HG02840 (cell line): ENCODE measurements around the gene URI1.
"Not testable (repeated sequence)": the region's sequence is repeated elsewhere in the genome, so short reads cannot be mapped to it uniquely, and the experiment has no call there.

Source experiments
- ATAC-seq: cut with Tn5 transposase; IDR thresholded peaks from one replicate; pipeline ENCODE4 v1.9.1; 2021; ENCODE audit warnings: mild to moderate bottlenecking, moderate library complexity, moderate number of reproducible peaks; ENCODE audit not compliant: unreplicated experiment, low FRiP score

The URI1 gene

DNA sequence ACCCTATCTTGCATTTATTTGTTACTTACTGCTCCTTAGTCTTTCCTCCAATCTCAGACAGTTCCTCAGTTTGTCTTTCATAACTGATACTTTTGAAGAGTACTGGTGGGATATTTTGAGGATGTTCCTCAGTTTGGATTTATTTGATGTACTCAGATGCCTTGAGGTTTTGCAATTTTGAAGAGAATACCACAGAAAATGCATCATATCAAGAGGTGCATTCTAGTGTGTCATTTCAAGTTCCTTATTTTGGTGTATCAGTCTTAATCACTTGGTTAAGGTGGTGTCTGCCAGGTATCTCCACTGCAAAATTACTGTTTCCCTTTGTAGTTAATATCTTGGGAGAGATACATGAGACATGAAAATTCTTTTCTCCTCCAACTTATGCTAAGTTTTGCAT lies 75.1 kb downstream of the URI1 start:
- ATAC-seq, result peak; percentile 54

DNA sequence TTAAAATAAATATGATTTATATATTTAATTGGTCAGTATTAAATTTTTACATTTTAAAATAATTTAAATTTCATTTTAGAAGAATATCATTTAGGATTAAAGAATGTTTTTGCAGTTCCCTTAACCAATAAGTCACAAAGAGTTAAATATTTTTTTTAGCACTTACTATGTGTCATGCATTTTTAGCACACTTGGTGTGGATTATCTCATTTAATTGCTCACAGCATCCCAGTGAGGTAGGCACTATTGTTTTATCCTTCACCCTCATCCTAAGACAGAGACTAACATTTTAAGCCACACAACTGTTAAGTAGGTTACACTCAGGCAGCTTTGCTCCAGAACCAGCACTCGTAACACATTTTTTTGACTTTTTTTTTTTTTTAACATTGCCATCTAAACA lies 78.2 kb downstream of the URI1 start:
- no peak for ATAC-seq

DNA sequence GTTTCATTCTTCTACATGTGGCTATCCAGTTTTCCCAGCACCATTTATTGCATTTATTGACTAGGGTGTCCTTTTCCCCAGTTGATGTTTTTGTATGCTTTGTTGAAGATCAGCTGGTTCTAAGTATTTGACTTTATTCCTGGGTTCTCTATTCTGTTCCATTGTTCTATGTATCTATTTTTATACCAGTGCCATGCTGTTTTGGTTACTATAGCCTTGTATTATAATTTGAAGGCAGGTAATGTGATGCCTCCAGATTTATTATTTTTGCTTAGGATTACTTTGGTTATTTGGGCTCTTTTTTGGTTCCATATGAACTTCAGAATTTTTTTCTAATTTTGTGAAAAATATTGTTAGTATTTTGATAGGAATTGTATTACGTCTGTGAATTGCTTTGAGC lies 80.6 kb downstream of the URI1 start:
- ATAC-seq, result no peak

DNA sequence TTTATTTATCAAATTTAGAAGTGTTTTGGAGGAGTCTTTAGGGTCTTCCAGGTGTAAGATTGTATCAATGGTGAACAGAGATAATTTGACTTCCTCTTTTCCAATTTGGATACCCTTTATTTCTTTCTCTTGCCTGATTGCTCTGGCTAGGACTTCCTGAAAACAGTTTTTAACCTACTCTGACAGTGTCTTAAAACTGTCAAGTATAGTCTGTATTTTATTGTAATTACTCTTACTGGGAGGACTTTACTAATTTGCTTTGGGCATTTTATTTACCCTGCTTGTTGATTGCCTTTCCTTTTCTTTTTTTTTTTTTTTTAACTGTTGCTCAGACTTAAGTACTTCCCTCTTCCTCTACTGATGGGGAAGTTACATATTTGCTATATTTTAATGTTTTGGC lies 81.3 kb downstream of the URI1 start:
- ATAC-seq, result no peak

DNA sequence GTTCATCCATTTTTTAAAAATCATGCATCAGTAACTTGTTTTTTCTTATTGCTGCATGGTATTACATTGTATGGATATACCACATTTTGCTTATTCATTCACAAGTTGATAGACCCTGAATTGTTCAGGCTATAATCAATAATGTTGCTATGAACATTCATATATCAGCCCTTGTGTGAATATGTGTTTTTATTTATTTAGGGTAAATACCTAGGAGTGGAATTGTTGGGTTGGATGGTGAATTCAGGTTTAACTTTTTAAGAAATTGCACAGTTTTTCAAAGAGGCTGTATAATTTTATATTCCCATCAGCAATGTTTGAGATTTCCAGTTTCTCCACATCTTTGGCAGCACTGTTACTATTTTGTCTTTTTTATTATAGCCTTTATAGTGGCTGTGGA lies 82.1 kb downstream of the URI1 start:
- no peak for ATAC-seq

DNA sequence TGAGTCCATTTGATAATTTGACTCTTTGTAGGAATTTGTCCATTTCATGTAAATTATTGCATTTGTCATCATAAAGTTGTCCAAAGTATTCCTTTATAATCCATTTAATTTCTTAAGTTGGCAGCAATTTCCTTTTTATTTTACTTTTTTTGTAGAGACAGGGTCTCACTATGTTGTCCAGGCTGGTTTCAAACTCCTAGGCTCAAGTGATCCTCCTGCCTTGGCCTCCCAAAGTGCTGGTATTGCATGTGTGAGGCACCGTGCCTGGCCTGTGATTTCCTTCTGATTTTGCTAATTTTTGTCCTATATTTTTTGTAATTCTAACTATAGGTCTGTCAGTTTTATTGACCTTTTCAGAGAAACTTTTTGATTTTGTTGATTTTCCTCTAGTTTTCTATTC lies 84.9 kb downstream of the URI1 start:
- no peak for ATAC-seq

DNA sequence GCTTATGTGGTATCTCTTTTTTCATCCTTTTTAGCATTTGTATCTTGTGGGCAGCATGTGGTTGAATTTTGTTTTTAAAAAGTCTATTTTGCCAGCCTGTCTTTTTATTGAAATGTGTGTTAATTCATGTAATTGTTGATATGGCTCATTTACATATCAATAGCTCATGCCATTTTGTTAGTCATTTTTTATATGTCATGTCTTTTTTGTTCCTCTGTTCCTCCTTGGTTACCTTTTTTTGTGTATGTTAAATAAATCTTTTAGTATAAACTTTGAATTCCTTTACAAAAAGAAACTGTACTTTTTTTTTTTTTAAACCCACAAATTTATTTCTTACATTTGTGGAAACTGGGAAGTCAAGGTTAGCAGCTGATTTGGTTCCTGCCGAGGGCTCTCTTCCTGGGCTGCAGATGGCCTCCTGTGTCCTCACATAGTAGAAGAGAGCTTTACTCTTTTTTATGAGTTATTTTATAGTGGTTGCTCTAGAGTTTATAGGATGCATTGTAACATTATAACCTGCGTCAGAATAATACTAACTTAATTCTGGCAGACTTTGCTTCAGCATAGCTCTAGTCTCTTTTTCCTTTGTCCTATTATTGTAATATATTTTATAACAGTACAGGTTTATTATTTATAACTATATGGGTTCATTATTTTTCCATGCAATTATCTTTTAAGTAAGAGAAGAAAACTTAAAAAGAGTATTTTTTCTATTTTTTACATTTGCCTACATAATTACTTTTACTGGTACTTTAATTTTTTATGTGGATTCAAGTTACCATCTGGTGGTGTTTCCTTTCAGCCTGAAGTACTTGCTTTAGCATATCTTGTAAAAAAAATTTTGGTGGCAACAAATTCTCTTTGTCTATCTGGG lies 86.3 kb downstream of the URI1 start:
- no peak for ATAC-seq

DNA sequence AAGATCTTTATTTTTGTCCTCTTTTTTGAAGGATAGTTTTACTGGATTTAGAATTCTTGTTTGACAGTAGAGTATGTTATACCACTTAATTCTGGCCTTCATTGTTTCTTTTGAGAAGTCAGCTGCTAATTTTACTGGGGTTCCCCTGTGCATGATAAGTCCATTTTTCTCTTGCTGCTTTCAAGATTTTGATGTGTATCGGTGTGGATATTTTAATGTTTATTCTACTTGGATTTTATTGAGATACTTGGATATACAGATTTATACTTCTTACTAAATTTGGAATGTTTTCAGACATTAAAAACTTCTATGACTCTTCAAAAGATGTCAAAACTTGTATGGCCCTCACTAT lies 86.9 kb downstream of the URI1 start:
- no peak for ATAC-seq

DNA sequence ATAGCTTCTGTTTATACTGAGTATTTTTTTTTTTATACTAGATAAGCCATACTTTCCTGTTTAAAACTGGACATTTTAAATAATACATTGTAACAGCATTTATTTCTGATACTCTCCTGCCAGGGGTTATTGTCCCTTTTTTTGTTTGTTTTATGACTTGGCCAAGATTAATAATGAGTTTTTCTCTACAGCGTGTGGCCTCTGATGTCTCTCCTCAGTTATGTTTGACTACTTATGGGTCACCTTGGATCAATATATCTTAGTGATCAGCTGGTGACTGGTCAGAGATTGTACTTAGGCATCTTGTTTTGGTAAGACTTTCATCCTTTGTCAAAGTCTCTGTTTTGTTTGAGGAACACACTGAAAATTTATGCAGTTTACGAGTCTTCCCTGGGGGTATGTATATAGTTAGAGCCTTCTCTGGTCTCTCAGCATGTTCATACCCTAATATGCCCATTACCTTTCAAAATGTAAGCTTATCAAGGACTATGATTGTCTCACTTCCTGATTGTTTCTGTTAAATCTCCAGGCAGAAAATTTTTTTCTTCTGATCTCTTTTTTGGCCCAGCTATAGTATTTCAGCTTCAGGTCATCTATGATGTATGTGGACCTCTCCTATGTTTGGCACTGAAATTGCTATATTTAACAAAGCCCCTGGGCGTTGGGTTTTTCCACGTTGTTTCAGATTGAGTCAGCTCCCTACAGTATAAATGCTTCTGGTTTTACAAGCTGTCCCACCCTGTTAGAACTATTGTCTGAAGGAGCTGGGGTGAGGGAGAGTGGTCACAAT lies 87.9 kb downstream of the URI1 start:
- ATAC-seq, result peak; percentile 71

DNA sequence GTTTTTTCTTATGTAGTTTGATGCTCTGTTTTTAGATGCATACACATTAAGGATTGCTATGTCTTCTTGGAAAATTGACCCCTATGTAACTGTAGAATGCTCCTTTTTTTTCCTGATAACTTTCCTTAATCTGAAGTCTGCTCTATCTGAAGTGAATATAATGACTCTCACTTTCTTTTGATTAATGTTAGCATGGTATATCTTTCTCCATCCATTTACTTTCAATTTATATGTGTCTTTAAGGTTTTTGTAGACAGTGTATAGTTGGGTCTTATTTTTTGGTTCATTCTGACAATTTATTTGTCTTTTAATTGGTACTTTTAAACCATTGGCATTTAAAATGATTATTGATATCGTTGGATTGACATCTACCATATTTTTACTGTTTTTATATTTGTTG lies 92.3 kb downstream of the URI1 start:
- ATAC-seq, result no peak

DNA sequence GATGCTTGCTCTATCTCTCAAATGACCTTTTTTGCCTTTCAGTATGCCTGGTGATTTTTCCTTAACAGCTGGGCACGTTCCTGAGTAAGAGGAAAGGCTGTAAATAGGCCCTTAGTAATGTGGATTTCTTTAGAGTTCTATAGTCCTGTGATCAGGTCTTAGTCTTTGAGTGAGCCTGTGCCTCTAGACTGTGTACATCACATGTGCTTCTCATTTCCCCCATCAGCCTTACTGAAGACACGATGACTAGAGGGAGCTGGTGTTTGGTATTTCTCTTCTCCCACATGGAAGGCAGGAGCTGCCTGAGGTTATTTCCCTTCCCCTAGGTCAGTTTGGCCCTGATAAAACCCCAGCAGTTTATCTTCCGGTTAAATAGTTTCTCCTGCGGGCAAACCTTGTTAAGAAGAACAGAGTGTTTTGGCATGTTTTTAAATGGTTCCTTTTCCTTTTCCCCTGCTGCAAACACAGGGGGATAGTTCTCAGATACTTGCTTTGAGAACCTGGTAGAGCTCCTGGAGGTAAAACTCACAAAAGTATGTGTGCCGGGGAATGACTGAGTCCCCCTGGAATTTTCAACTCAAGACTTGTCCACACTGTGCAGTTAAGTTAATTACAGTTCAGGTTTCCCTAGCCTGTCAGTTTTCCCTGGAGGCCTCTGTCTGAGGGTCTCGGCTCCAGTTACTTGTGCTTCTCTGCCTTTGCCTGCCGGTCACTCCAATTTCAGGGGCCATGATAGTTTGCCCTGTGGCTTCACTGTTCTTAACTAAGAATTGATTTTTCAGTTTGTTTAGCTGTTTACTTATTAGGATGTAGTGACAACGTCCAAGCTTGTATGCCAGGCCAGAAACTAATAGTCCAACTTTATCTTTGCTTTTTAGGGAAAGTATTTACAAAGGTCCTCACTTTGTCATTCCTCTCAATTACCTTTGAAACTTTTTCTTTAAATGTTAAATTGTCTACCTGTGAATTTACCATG lies 94.4 kb downstream of the URI1 start:
- no peak for ATAC-seq

DNA sequence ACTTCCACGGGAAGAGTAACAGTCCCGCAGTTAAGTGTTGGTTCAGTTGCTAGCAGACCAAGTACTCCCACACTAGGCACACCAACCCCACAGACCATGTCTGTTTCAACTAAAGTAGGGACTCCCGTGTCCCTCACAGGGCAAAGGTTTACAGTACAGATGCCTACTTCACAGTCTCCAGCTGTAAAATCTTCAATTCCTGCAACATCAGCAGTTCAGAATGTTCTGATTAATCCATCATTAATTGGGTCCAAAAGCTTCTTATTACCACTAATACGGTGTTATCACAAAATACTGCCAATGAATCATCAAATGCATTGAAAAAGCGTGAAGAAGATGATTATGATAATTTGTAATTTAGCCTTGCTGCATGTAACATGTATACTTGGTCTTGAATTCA lies 95.8 kb downstream of the URI1 start:
- ATAC-seq, result no peak

DNA sequence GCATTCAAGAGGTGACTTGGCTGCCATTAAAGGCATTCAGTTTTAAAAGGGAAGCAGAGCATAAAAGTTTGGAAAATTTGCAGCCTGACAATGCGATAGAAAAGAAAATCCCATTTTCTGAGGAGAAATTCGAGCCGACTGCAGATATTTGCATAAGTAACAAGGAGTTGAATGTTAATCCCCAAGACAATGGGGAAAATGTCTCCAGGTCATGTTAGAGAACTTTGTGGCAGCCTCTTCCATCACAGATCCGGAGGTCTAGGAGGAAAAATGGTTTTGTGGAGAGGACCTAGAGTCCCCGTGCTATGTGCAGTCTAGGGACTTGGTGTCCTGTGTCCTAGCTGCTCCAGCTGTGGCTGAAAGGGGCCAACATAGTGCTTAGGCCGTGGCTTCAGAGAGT lies 99.9 kb downstream of the URI1 start:
- ATAC-seq, result not testable (repeated sequence)

DNA sequence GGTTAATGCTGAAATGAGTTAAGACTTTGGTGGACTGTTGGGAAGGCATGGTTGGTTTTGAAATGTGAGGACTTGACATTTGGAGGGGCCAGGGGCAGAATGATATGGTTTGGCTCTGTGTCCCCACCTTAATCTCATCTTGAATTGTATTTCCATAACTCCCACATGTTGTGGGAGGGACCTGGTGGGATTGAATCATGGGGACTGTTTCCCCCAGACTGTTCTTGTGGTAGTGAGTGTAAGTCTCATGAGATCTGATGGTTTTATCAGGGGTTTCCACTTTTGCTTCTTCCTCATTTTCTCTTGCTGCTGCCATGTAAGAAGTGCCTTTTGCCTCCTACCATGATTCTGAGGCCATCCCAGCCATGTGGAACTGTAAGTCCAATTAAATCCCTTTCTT lies 101.0 kb downstream of the URI1 start:
- ATAC-seq, result not testable (repeated sequence)

DNA sequence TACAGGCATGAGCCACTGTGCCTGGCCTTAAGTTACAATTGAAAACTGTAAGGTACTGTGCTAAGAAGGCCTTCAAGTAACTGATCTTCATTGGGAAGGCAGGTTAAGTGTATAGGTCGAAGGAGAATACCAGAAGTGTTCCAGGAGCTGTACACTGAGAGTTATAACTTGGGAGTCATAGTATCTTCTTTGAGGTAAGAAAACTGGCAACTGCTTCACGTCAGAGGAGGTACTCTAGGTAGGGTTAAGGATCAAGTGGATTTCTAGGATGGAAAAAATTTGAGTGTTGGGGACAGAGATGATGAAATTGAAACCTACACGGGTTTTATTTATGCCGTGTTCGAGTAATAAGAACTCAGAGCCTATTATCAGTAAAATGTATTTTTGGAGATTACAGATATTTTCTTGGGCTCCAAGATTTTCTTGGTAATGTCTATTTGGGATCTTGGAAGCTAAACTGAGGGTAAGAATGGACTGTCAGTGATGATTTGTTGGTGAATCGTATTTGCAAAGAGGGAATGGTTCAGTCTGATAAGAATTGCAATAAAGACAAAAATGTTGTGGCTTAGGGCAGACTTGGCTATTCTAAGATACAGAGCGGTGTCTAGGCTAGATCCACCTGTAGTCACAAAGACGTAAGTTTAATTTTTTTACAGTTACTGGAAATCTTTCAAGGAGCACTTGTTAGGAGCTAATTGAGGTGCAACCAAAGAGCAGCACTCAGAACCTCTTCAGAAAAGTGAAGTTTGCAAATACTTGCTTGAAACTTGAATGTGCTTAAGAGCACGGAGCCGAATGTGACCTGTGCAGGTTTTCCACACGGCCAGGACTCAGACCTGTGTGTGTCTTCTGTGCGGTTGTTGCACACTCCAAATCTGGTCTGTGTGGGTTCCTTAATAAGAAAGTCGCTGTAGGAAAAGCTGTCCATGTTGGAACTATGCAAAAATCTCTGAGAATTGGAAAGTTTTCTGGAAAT lies 102.5 kb downstream of the URI1 start:
- no peak for ATAC-seq

DNA sequence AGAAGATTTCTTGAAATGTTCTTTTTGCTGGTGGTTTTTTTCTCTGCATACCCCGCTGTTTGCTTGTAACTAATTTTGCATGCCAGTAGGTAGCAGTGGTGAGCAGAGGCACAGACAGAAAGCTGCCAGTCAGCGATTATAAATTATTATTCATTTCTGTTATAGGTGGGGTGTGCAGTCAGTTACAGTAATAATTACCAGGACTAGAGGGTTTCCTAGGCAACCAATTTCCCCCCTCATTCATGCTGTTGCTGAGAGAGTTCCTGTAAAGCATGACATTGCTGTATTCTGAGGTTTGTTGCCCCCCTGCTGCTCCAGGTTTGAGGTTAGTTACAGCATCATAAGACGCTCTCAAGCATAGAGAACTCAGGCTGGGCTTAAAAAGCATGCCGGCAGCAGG lies 104.5 kb downstream of the URI1 start:
- no peak for ATAC-seq

DNA sequence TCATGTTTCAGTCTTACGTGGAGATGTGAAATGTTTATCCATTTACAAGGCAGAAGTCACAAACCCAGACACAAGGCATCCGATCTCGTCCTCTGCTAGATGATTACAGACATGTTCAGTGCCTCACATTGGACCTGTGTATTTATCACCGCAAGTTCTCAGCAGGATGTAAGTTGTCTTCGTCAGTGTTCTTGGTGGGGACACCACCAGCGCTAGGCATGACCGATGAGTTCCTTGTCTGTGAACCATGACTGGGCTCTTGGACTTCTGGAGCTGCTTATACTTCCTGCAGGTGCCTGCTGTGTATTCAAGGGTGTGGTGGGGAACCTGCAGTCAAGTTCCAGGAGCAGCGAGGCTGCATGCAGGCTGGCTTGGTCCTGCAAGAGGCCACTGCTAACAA lies 105.4 kb downstream of the URI1 start:
- ATAC-seq, result no peak

DNA sequence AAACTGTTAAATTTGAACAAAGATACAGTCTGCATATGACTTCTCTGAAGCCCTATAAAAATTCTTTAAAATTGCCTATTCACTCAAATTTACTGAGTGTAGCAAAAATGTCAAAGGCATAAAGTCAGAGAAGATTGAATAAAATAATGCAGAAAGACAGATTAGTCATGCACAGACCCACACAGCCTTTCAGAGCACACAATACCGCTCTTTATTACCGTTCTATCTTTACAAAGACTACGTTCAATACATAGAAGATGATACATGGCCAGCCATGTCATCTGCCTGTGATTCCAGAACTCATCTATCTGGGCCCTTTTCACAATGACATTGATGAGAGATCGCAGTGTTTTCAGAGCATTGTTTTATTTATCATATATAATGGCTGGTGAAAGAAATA lies 107.2 kb downstream of the URI1 start:
- ATAC-seq, result no peak

DNA sequence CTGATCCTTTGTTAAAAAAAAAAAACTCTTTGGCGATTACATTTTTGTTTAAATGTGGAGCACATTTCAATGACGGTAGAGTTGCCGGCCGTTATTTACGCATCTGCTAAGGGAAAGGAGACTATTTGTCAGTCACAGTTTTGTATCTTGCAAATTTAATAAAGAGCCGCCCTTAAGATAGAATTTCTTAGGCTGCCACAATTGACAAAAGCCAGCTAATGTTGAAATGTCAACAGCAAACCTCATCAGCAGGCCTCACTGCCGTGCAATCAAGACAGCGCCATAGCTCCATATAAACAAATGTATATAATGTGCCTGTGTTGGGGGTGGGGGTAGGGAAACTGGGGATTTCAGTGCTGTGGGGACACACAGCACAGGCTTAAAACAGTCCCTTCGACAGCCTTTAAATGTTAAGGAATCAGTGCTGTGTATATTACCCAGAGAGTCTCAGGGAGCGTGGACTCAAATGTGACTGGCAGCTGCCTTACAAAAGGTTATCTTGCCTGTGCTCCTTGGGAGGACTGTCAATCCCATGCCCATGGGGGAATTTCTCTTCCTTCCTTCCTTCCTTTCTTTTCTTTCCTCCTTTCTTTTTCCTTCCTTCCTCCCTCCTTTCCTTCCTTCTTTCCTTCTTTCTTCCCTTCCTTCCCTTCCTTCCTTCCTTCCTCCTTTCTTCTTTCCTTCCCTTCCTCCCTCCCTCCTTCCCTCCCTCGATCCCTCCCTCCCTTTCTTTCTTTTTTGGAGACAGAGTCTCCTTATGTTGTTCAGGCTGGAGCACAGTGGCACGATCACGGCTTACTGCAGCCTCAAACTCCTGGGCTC lies 108.0 kb downstream of the URI1 start:
- no peak for ATAC-seq
